HEK293T (cell line): ENCODE data around the gene ATP5F1D.

Experiments used
- CTCF ChIA-PET: fragments of 350-600 bp; formaldehyde crosslinking; extraction: SDS; loops from one replicate; lab custom pipeline; 2021; ENCODE audit warnings: antibody characterized with exemption, inconsistent platforms; lab: Yijun Ruan, JAX
- POLR2A ChIA-PET: fragments of 350-600 bp; formaldehyde crosslinking; extraction: SDS; loops from one replicate; lab custom pipeline; 2020; ENCODE audit warnings: antibody characterized with exemption, inconsistent platforms; lab: Yijun Ruan, JAX
- DNase-seq: peaks from one replicate; pipeline ENCODE4 v3.0.0; 2012; ENCODE audit warnings: mixed read lengths; ENCODE audit errors: extremely low spot score
- ARNT ChIP-seq: fragments of 450-650 bp; IDR thresholded peaks from 2 replicates; pipeline ENCODE4 v1.6.1; 2017; ENCODE audit warnings: mild to moderate bottlenecking
- BHLHE40 ChIP-seq: fragments of 450-650 bp; IDR thresholded peaks from 2 replicates; pipeline ENCODE4 v1.6.1; 2016; ENCODE audit warnings: mild to moderate bottlenecking, moderate library complexity, borderline replicate concordance
- CTBP1 ChIP-seq: fragments of 450-650 bp; IDR thresholded peaks from 2 replicates; pipeline ENCODE4 v1.6.1; 2016; ENCODE audit warnings: borderline replicate concordance
- ELF4 ChIP-seq: fragments of 450-650 bp; IDR thresholded peaks from 2 replicates; pipeline ENCODE4 v1.6.1; 2017; ENCODE audit warnings: antibody characterized with exemption
- FOXA1 ChIP-seq: fragments of 450-650 bp; IDR thresholded peaks from 2 replicates; pipeline ENCODE4 v1.6.1; 2016; ENCODE audit warnings: mild to moderate bottlenecking
- FOXK2 ChIP-seq: fragments of 450-650 bp; IDR thresholded peaks from 2 replicates; pipeline ENCODE4 v1.6.1; 2016; ENCODE audit warnings: mild to moderate bottlenecking
- FOXM1 ChIP-seq: fragments of 450-650 bp; IDR thresholded peaks from 2 replicates; pipeline ENCODE4 v1.6.1; 2017; ENCODE audit warnings: mild to moderate bottlenecking, borderline replicate concordance
- HDGF ChIP-seq: fragments of 450-650 bp; IDR thresholded peaks from 2 replicates; pipeline ENCODE4 v1.6.1; 2017; ENCODE audit warnings: antibody characterized with exemption, borderline replicate concordance
- L3MBTL2 ChIP-seq: fragments of 450-650 bp; conservative IDR thresholded peaks from 2 replicates; pipeline ENCODE4 v1.6.1; 2016; ENCODE audit warnings: mild to moderate bottlenecking
- LEF1 ChIP-seq: fragments of 450-650 bp; IDR thresholded peaks from 2 replicates; pipeline ENCODE4 v1.6.1; 2017; ENCODE audit warnings: mild to moderate bottlenecking, borderline replicate concordance
- NFRKB ChIP-seq: fragments of 450-650 bp; IDR thresholded peaks from 2 replicates; pipeline ENCODE4 v1.6.1; 2016; ENCODE audit warnings: mild to moderate bottlenecking, moderate library complexity
- PKNOX1 ChIP-seq: fragments of 450-650 bp; IDR thresholded peaks from 2 replicates; pipeline ENCODE4 v1.6.1; 2016
- SP1 ChIP-seq: fragments of 450-650 bp; IDR thresholded peaks from 2 replicates; pipeline ENCODE4 v1.6.1; 2017
- SUZ12 ChIP-seq: fragments of 450-650 bp; IDR thresholded peaks from 2 replicates; pipeline ENCODE4 v1.6.1; 2016; ENCODE audit warnings: mild to moderate bottlenecking
- TARDBP ChIP-seq: fragments of 450-650 bp; IDR thresholded peaks from 2 replicates; pipeline ENCODE4 v1.6.1; 2016
- ZNF384 ChIP-seq: fragments of 450-650 bp; IDR thresholded peaks from 2 replicates; pipeline ENCODE4 v1.6.1; 2016

Gene ATP5F1D

GRCh38 chr19:1234955-1235380 lies 6.6 kb upstream of the ATP5F1D start:
- POLR2A ChIA-PET = no interaction called here

GRCh38 chr19:1235625-1236538 lies 5.7 kb upstream of the ATP5F1D start:
- CTCF ChIA-PET = interaction anchor here (1.3 kb wide), 1 partner anchor 15 kb away, joined by 3 read pairs; no protein-coding TSS in a partner anchor
- TF ChIP-seq NFRKB = no peak
- TF ChIP-seq FOXM1 = no peak
- no peak for TF ChIP-seq BHLHE40
- no peak for TF ChIP-seq PKNOX1
- no peak for TF ChIP-seq FOXA1

More at GRCh38 chr19:1234955-1235380, 6.6 kb upstream of the ATP5F1D start:
- CTCF ChIA-PET = no interaction called here
- no peak for DNase-seq
- TF ChIP-seq LEF1 (no peak), CTBP1 (no peak), FOXM1 (no peak), L3MBTL2 (no peak), ELF4 (no peak), NFRKB (no peak), HDGF (no peak), PKNOX1 (no peak), ZNF384 (no peak), BHLHE40 (no peak), SUZ12 (no peak), SP1 (no peak), FOXK2 (no peak), TARDBP (no peak), ARNT (no peak), FOXA1 (no peak)

GRCh38 chr19:1236576-1236975 lies 5.0 kb upstream of the ATP5F1D start:
- no peak for TF ChIP-seq FOXK2
- TF ChIP-seq ELF4 = no peak
- no peak for TF ChIP-seq FOXA1
- TF ChIP-seq HDGF = no peak
- no peak for TF ChIP-seq TARDBP
- no peak for TF ChIP-seq SUZ12
- TF ChIP-seq SP1 = no peak
- no peak for TF ChIP-seq BHLHE40
- no peak for TF ChIP-seq PKNOX1
- no peak for TF ChIP-seq ARNT
- CTCF ChIA-PET = interaction anchor here (1.3 kb wide), 1 partner anchor 16 kb away, joined by 3 read pairs; no protein-coding TSS in a partner anchor
- POLR2A ChIA-PET = interaction anchor here (1.0 kb wide), 1 partner anchor 32 kb away, joined by 3 read pairs; no protein-coding TSS in a partner anchor
- DNase-seq = no peak

More at GRCh38 chr19:1235625-1236538, 5.7 kb upstream of the ATP5F1D start:
- no peak for DNase-seq
- POLR2A ChIA-PET = interaction anchor here (1.0 kb wide), 1 partner anchor 33 kb away, joined by 3 read pairs; no protein-coding TSS in a partner anchor

- ChIA-PET CTCF (interaction anchor here (1.3 kb wide), 1 partner anchor 16 kb away, joined by 3 read pairs; no protein-coding TSS in a partner anchor), POLR2A (no interaction called here)
- TF ChIP-seq PKNOX1 = no peak
- no peak for TF ChIP-seq LEF1
- TF ChIP-seq BHLHE40 = no peak
- TF ChIP-seq NFRKB = no peak
- TF ChIP-seq SUZ12 = no peak
- TF ChIP-seq FOXA1 = no peak
- no peak for TF ChIP-seq FOXK2
- no peak for TF ChIP-seq CTBP1
- no peak for TF ChIP-seq HDGF
- no peak for TF ChIP-seq L3MBTL2
- TF ChIP-seq ARNT = no peak
- no peak for TF ChIP-seq SP1
- no peak for TF ChIP-seq ZNF384
- no peak for TF ChIP-seq ELF4
- no peak for TF ChIP-seq FOXM1
- TF ChIP-seq TARDBP = no peak
- no peak for DNase-seq
These were observed 4.4 kb upstream of the ATP5F1D start for GRCh38 chr19:1237027-1237659.
